Neural crest cell (in vitro differentiated cells): ENCODE results near the gene MFSD6L. TPM values are rescaled to one million over a fixed set of nuclear protein-coding genes. Genes with fewer than 3 reads are reported as not detected.

ENCODE experiments used
- DNase-seq: peaks from one replicate; pipeline ENCODE4 v3.0.0; 2021; ENCODE audit warnings: low read depth, mixed read lengths, low spot score
- H3K27ac Mint-ChIP-seq: one replicate; pipeline ENCODE4 v1.8.0; 2021; ENCODE audit warnings: mild to moderate bottlenecking, mixed read lengths; ENCODE audit not compliant: unreplicated experiment
- H3K27me3 Mint-ChIP-seq: 2 replicates; pipeline ENCODE4 v1.8.0; 2021; ENCODE audit warnings: low read depth, mild to moderate bottlenecking, mixed read lengths
- H3K36me3 Mint-ChIP-seq: 2 replicates; pipeline ENCODE4 v1.8.0; 2021; ENCODE audit warnings: low read depth, mild to moderate bottlenecking, mixed read lengths
- H3K4me1 Mint-ChIP-seq: 2 replicates; pipeline ENCODE4 v1.8.0; 2021; ENCODE audit warnings: mixed read lengths
- H3K4me3 Mint-ChIP-seq: one replicate; pipeline ENCODE4 v1.8.0; 2021; ENCODE audit warnings: mild to moderate bottlenecking, mixed read lengths
- H3K9me3 Mint-ChIP-seq: 2 replicates; pipeline ENCODE4 v1.8.0; 2021; ENCODE audit warnings: mixed read lengths
- total RNA-seq: library from RNA; stranded (reverse); gene quantifications from 2 replicates; pipeline ENCODE4 v1.2.1, GENCODE V29; 2021
- TF ChIP-seq, protein P1 (sequence below): fragments of 200-600 bp; sonication (generic); conservative IDR thresholded peaks from 2 replicates; pipeline ENCODE4 v1.5.0; 2021; ENCODE audit warnings: antibody characterized with exemption, mild to moderate bottlenecking

Gene MFSD6L
- total RNA-seq, 1 donor from 2014 or later = not detected

GRCh38 chr17:8829036-8829941, 30.1 kb upstream of the MFSD6L start:
- no peak for DNase-seq
- TF ChIP-seq, protein P1, sequence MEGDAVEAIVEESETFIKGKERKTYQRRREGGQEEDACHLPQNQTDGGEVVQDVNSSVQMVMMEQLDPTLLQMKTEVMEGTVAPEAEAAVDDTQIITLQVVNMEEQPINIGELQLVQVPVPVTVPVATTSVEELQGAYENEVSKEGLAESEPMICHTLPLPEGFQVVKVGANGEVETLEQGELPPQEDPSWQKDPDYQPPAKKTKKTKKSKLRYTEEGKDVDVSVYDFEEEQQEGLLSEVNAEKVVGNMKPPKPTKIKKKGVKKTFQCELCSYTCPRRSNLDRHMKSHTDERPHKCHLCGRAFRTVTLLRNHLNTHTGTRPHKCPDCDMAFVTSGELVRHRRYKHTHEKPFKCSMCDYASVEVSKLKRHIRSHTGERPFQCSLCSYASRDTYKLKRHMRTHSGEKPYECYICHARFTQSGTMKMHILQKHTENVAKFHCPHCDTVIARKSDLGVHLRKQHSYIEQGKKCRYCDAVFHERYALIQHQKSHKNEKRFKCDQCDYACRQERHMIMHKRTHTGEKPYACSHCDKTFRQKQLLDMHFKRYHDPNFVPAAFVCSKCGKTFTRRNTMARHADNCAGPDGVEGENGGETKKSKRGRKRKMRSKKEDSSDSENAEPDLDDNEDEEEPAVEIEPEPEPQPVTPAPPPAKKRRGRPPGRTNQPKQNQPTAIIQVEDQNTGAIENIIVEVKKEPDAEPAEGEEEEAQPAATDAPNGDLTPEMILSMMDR = no peak
- peaks cover 2% of the 10 kb centered on the region for H3K27me3 Mint-ChIP-seq
- no peaks in the 10 kb centered on the region for H3K36me3 Mint-ChIP-seq
- H3K4me3 Mint-ChIP-seq = no peak overlapping the region
- H3K27ac Mint-ChIP-seq = no peak overlapping the region
- no peaks in the 10 kb centered on the region for H3K9me3 Mint-ChIP-seq
- peaks cover 5% of the 10 kb centered on the region for H3K4me1 Mint-ChIP-seq

- DNase-seq = no peak
- Mint-ChIP-seq H3K27me3 (peaks cover 2% of the 10 kb centered on the region), H3K4me1 (peaks cover 5% of the 10 kb centered on the region), H3K36me3 (no peaks in the 10 kb centered on the region), H3K27ac (no peak overlapping the region), H3K4me3 (no peak overlapping the region), H3K9me3 (no peaks in the 10 kb centered on the region)
- TF ChIP-seq, protein P1 = no peak
Observed at GRCh38 chr17:8828517-8828875, 29.3 kb upstream of the MFSD6L start.

DNA sequence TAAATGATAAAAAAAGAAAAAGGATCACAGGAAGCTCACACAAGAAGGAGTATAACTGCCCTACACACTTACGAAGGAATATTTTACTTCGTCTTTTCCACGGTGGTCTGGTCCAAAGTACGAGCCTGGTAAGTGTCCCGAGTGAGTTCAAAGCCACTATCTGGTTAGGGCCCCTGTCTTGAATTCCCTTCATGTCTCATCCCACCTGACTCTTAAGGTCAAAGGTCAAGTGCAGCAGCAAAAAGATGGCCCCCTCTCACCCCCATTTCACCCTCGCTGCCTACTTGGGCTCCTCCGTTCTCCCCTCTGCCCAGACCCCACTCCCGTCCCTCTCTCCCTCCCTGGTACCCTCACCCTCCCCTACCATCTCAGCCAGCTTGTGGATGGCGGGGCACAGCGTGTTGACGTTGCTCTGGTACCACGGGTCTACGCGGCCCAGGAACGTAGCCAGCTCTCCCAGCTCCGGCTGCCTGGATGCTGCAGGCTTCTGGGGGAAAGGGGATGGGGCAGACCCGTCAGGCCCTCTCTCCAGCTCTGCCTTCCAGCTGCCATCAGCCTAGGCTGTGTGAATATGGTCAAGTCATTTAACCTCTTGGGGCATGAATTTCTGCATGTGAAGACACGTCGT, 27.8 kb upstream of the MFSD6L start:
- TF ChIP-seq, protein P1 = no peak
- Mint-ChIP-seq H3K27me3 (peaks cover 3% of the 10 kb centered on the region), H3K4me3 (no peak overlapping the region), H3K9me3 (peaks cover 4% of the 10 kb centered on the region), H3K36me3 (no peaks in the 10 kb centered on the region), H3K4me1 (peaks cover 5% of the 10 kb centered on the region), H3K27ac (no peak overlapping the region)
- no peak for DNase-seq

DNA sequence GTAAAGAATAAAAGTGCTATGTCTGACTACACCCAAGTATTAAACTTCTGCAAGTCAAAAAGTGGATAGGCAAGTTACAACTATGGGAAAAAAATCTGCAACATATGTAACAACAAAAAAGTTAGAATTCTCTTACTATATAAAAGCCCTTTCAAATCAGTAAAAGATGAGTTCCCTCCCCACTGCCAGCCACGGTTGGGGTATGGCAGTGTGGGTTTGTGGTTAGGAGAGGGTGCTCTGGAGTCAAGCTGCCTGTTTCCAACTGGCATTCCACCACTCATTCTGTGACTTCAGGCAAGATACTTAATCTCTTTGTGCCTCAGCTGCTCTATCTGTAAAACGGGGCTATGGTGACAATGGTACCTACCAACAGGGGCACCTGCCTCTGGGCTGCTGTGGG, 26.6 kb upstream of the MFSD6L start:
- Mint-ChIP-seq H3K9me3 (peaks cover 4% of the 10 kb centered on the region), H3K27ac (no peak overlapping the region), H3K4me1 (peaks cover 5% of the 10 kb centered on the region), H3K27me3 (peaks cover 6% of the 10 kb centered on the region), H3K4me3 (no peak overlapping the region), H3K36me3 (no peaks in the 10 kb centered on the region)
- no peak for DNase-seq
- TF ChIP-seq, protein P1 = no peak

- peaks cover 5% of the 10 kb centered on the region for H3K4me1 Mint-ChIP-seq
- no peaks in the 10 kb centered on the region for H3K36me3 Mint-ChIP-seq
- peaks cover 4% of the 10 kb centered on the region for H3K9me3 Mint-ChIP-seq
- TF ChIP-seq, protein P1 = no peak
- peaks cover 25% of the 10 kb centered on the region for H3K27me3 Mint-ChIP-seq
- no peak overlapping the region for H3K4me3 Mint-ChIP-seq
- no peak for DNase-seq
- no peak overlapping the region for H3K27ac Mint-ChIP-seq
Observed at GRCh38 chr17:8823279-8823678, 24.1 kb upstream of the MFSD6L start.
